Mesodermal cell (in vitro differentiated cells): ENCODE results near the gene MKRN3.

Source experiments
- H3K27ac ChIP-seq: 2 replicates; pipeline ENCODE4 v1.7.0; 2013; ENCODE audit warnings: mild to moderate bottlenecking, low read depth, low read length, moderate library complexity; ENCODE audit not compliant: severe bottlenecking
- H3K36me3 ChIP-seq: 2 replicates; pipeline ENCODE4 v1.7.1; 2013; ENCODE audit warnings: mild to moderate bottlenecking, low read length, moderate library complexity; ENCODE audit not compliant: control insufficient read depth, insufficient read depth
- H3K4me1 ChIP-seq: one replicate; pipeline ENCODE4 v1.7.1; 2013; ENCODE audit warnings: mild to moderate bottlenecking, low read length; ENCODE audit not compliant: insufficient read depth, control insufficient read depth, poor library complexity, severe bottlenecking
- H3K4me3 ChIP-seq: 2 replicates; pipeline ENCODE4 v1.7.0; 2013; ENCODE audit warnings: low read length, control low read depth, mild to moderate bottlenecking; ENCODE audit not compliant: insufficient read depth, poor library complexity, severe bottlenecking; ENCODE audit errors: extremely low read depth
- H3K9me3 ChIP-seq: 2 replicates; pipeline ENCODE4 v1.7.1; 2013; ENCODE audit warnings: mild to moderate bottlenecking, low read length, moderate library complexity; ENCODE audit not compliant: control insufficient read depth
- WGBS, 2 experiments: methylation state at CpG; one replicate each; pipeline ENCODE4 v1.1.5; 2013; ENCODE audit warnings: missing lambda C conversion rate in 2 of 2; ENCODE audit not compliant: insufficient coverage in 2 of 2; 5-methylcytosine and 5-hydroxymethylcytosine counted together

Gene MKRN3

GRCh38 chr15:23561914-23562313 lies 3.6 kb upstream of the MKRN3 start:
- no peak overlapping the region for H3K27ac ChIP-seq
- no peaks in the 10 kb centered on the region for H3K36me3 ChIP-seq
- H3K9me3 ChIP-seq = peaks cover 21% of the 10 kb centered on the region
- WGBS, 2 experiments = 92 to 94% methylated on average over 5 to 15 of the region's 19 CpGs
- no peak overlapping the region for H3K4me3 ChIP-seq
- no peaks in the 10 kb centered on the region for H3K4me1 ChIP-seq

- H3K27ac ChIP-seq = peak overlapping the region; percentile 18
- H3K36me3 ChIP-seq = no peaks in the 10 kb centered on the region
- no peaks in the 10 kb centered on the region for H3K4me1 ChIP-seq
- H3K4me3 ChIP-seq = no peak overlapping the region
- 88 to 89% methylated on average over 7 to 11 of the region's 14 CpGs for WGBS, 2 experiments
- peaks cover 23% of the 10 kb centered on the region for H3K9me3 ChIP-seq
These were observed 566 bp upstream of the MKRN3 start for GRCh38 chr15:23564821-23565394.

GRCh38 chr15:23566071-23566554 lies 639 bp downstream of the MKRN3 start:
- 95 to 96% methylated on average over 17 to 18 of the region's 22 CpGs for WGBS, 2 experiments
- Histone ChIP-seq H3K4me1 (peaks cover 2% of the 10 kb centered on the region), H3K4me3 (no peak overlapping the region), H3K9me3 (peaks cover 20% of the 10 kb centered on the region), H3K36me3 (no peaks in the 10 kb centered on the region), H3K27ac (no peak overlapping the region)

GRCh38 chr15:23566651-23567050 lies 1.2 kb downstream of the MKRN3 start:
- Histone ChIP-seq H3K9me3 (peaks cover 20% of the 10 kb centered on the region), H3K4me1 (peaks cover 2% of the 10 kb centered on the region), H3K4me3 (no peak overlapping the region), H3K36me3 (no peaks in the 10 kb centered on the region), H3K27ac (no peak overlapping the region)
- 91 to 93% methylated on average over 5 to 8 of the region's 8 CpGs for WGBS, 2 experiments

- no peaks in the 10 kb centered on the region for H3K36me3 ChIP-seq
- no peak overlapping the region for H3K27ac ChIP-seq
- 100% methylated on average over 1 of the region's 1 CpG; no CpG with 5 or more reads in 1 of the 2 experiments for WGBS, 2 experiments
- peaks cover 2% of the 10 kb centered on the region for H3K4me1 ChIP-seq
- H3K9me3 ChIP-seq = peaks cover 21% of the 10 kb centered on the region
- no peak overlapping the region for H3K4me3 ChIP-seq
These were observed 2.4 kb downstream of the MKRN3 start for GRCh38 chr15:23567921-23568320.

- Histone ChIP-seq H3K9me3 (peaks cover 25% of the 10 kb centered on the region), H3K27ac (no peak overlapping the region), H3K4me1 (peaks cover 2% of the 10 kb centered on the region), H3K36me3 (no peaks in the 10 kb centered on the region), H3K4me3 (no peak overlapping the region)
- WGBS, 2 experiments = 58 to 61% methylated on average over 5 of the region's 5 CpGs
These were observed 3.9 kb downstream of the MKRN3 start for GRCh38 chr15:23569151-23569925.

GRCh38 chr15:23570486-23570885 lies 5.0 kb downstream of the MKRN3 start:
- Histone ChIP-seq H3K4me3 (no peak overlapping the region), H3K4me1 (peaks cover 2% of the 10 kb centered on the region), H3K9me3 (peaks cover 20% of the 10 kb centered on the region), H3K27ac (peak overlapping the region; percentile 77), H3K36me3 (no peaks in the 10 kb centered on the region)
- 20 to 33% methylated on average over 2 to 3 of the region's 3 CpGs for WGBS, 2 experiments

GRCh38 chr15:23572844-23573243 lies 7.4 kb downstream of the MKRN3 start:
- WGBS, 2 experiments = 60 to 93% methylated on average over 2 of the region's 4 CpGs
- Histone ChIP-seq H3K36me3 (no peaks in the 10 kb centered on the region), H3K4me1 (peaks cover 2% of the 10 kb centered on the region), H3K4me3 (no peak overlapping the region), H3K9me3 (peaks cover 8% of the 10 kb centered on the region), H3K27ac (no peak overlapping the region)

GRCh38 chr15:23574742-23575141 lies 9.3 kb downstream of the MKRN3 start:
- Histone ChIP-seq H3K4me1 (peaks cover 2% of the 10 kb centered on the region), H3K27ac (no peak overlapping the region), H3K4me3 (no peak overlapping the region), H3K9me3 (peaks cover 5% of the 10 kb centered on the region), H3K36me3 (no peaks in the 10 kb centered on the region)
- 42 to 49% methylated on average over 2 to 3 of the region's 3 CpGs for WGBS, 2 experiments

GRCh38 chr15:23576061-23576460 lies 10.6 kb downstream of the MKRN3 start:
- H3K4me3 ChIP-seq = no peak overlapping the region
- no peaks in the 10 kb centered on the region for H3K36me3 ChIP-seq
- H3K27ac ChIP-seq = no peak overlapping the region
- H3K9me3 ChIP-seq = peaks cover 5% of the 10 kb centered on the region
- 67% methylated on average over 1 of the region's 1 CpG for WGBS, 2 experiments
- H3K4me1 ChIP-seq = no peaks in the 10 kb centered on the region
